ENCODE results near the gene SPEN. TPM values are rescaled to one million over a fixed set of nuclear protein-coding genes. Genes with fewer than 3 reads are reported as not detected.

Gene SPEN
- polyA plus RNA-seq, 10 donors, result 28.0 to 40.5 (median 34.9) TPM

GRCh38 chr1:15947382-15948090 lies 100.0 kb downstream of the SPEN start:
- DNase-seq, result no peak

GRCh38 chr1:15948091-15948591 lies 100.6 kb downstream of the SPEN start:
- DNase-seq, result no peak

- DNase-seq, result peak; percentile 67 to 89 (median 75)
Measured at GRCh38 chr1:15948595-15949452, 101.3 kb downstream of the SPEN start.

- DNase-seq, result peak; percentile 83 to 93 (median 92)
Measured at GRCh38 chr1:15949453-15950245, 102.1 kb downstream of the SPEN start.

- DNase-seq, result no peak
Measured at GRCh38 chr1:15950302-15950701, 102.8 kb downstream of the SPEN start.

GRCh38 chr1:15950763-15951295 lies 103.3 kb downstream of the SPEN start:
- DNase-seq, result peak in 2 of 3 donors; percentile 55 to 66

- DNase-seq, result no peak
Measured at GRCh38 chr1:15951341-15952153, 104.0 kb downstream of the SPEN start.

- DNase-seq, result peak in 2 of 3 donors; percentile 54 to 91
Measured at GRCh38 chr1:15952317-15953258, 105.1 kb downstream of the SPEN start.

- peak in 1 of 3 donors; percentile 71 for DNase-seq
Measured at GRCh38 chr1:15953294-15953771, 105.8 kb downstream of the SPEN start.

GRCh38 chr1:15953791-15954241 lies 106.3 kb downstream of the SPEN start:
- DNase-seq, result peak in 1 of 3 donors; percentile 45

GRCh38 chr1:15954316-15954715 lies 106.8 kb downstream of the SPEN start:
- no peak for DNase-seq

- no peak for DNase-seq
Measured at GRCh38 chr1:15955552-15955951, 108.0 kb downstream of the SPEN start.

- no peak for DNase-seq
Measured at GRCh38 chr1:15956150-15956549, 108.6 kb downstream of the SPEN start.

- DNase-seq, result no peak
Measured at GRCh38 chr1:15957221-15958095, 110.0 kb downstream of the SPEN start.

- DNase-seq, result no peak
Measured at GRCh38 chr1:15958111-15958510, 110.6 kb downstream of the SPEN start.

- DNase-seq, result peak in 1 of 3 donors; percentile 45
Measured at GRCh38 chr1:15958793-15959192, 111.3 kb downstream of the SPEN start.

GRCh38 chr1:15959424-15959823 lies 111.9 kb downstream of the SPEN start:
- DNase-seq, result no peak

- peak in 1 of 3 donors; percentile 48 for DNase-seq
Measured at GRCh38 chr1:15959827-15960446, 112.4 kb downstream of the SPEN start.
